Neural progenitor cell (in vitro differentiated cells): ENCODE data around the gene CLDND1.

ENCODE experiments used
- EZH2 ChIP-seq: fragments of 200-600 bp; sonication (generic); IDR thresholded peaks from 2 replicates; pipeline ENCODE4 v1.6.1; 2017; ENCODE audit warnings: antibody characterized with exemption, mild to moderate bottlenecking, moderate library complexity
- EZH2phosphoT487 ChIP-seq: fragments of 200-600 bp; sonication (generic); IDR thresholded peaks from 2 replicates; pipeline ENCODE4 v1.6.1; 2017; ENCODE audit warnings: antibody characterized with exemption
- TF ChIP-seq, protein P1 (sequence below): fragments of 200-600 bp; sonication (generic); IDR thresholded peaks from 2 replicates; pipeline ENCODE4 v1.5.1; 2017; ENCODE audit warnings: antibody characterized with exemption, mild to moderate bottlenecking

DNA sequence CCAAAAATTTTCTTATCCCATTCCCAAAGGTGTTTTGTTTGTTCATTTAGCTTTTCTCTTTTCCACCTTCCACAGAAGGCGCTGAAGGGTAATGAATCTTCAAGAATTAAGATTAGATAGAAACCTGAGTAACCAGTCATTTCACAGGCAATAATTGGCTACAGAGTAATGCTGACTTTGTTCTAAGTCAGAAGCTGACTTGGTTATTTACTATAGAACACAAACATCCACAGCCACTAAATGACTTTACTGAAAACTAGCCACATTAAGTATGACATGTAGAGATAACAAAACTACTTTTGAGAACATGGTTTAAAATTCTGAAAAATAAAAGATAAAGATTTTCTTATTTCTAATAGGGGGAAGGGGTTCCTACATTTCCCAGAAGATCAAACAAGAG, 7.8 kb downstream of the CLDND1 start:
- TF ChIP-seq, protein P1, sequence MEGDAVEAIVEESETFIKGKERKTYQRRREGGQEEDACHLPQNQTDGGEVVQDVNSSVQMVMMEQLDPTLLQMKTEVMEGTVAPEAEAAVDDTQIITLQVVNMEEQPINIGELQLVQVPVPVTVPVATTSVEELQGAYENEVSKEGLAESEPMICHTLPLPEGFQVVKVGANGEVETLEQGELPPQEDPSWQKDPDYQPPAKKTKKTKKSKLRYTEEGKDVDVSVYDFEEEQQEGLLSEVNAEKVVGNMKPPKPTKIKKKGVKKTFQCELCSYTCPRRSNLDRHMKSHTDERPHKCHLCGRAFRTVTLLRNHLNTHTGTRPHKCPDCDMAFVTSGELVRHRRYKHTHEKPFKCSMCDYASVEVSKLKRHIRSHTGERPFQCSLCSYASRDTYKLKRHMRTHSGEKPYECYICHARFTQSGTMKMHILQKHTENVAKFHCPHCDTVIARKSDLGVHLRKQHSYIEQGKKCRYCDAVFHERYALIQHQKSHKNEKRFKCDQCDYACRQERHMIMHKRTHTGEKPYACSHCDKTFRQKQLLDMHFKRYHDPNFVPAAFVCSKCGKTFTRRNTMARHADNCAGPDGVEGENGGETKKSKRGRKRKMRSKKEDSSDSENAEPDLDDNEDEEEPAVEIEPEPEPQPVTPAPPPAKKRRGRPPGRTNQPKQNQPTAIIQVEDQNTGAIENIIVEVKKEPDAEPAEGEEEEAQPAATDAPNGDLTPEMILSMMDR = no peak
- TF ChIP-seq EZH2 (no peak), EZH2phosphoT487 (no peak)
